H1 (cell line): ENCODE measurements around the gene DHX58. TPM values are rescaled to one million over a fixed set of nuclear protein-coding genes. Genes with fewer than 3 reads are reported as not detected.
A peak's percentile ranks its signal among the peaks of the same experiment; 100 is the strongest.

ENCODE experiments used
- CTCF ChIA-PET: fragments of 300-600 bp; sonication (Branson Sonifier 250); formaldehyde crosslinking; loops from one replicate; lab custom pipeline; 2021; ENCODE audit not compliant: partially characterized antibody; lab: Charles Lee
- POLR2A ChIA-PET: fragments of 300-600 bp; sonication (Branson Sonifier 250); formaldehyde crosslinking; loops from one replicate; lab custom pipeline; 2021; ENCODE audit warnings: inconsistent platforms; ENCODE audit not compliant: partially characterized antibody; lab: Charles Lee
- DNase-seq, 2 experiments: peaks; one replicate each; pipeline versions ENCODE4 v3.0.0 to v3.0.0-alpha.2; 2010 to 2022; ENCODE audit warnings: low spot score in 2 of 2, low read depth in 1 of 2, mixed read lengths in 1 of 2
- FAIRE-seq: peaks from 2 replicates; lab custom pipeline; 2011; peaks lifted over from hg19 to GRCh38; lab: Jason Lieb, UNC
- H2AFZ ChIP-seq: 2 replicates; pipeline ENCODE4 v1.8.1; 2012; ENCODE audit warnings: low read length, inconsistent platforms
- H2AK5ac ChIP-seq: 2 replicates; pipeline ENCODE4 v1.6.1; 2013; ENCODE audit warnings: low read depth, low read length
- H2BK120ac ChIP-seq: replicated peaks from 2 replicates; pipeline ENCODE3; 2013; ENCODE audit warnings: low read depth, low read length, inconsistent platforms
- H2BK12ac ChIP-seq: 2 replicates; pipeline ENCODE4 v1.6.1; 2013; ENCODE audit warnings: low read depth, low read length
- H2BK15ac ChIP-seq: 2 replicates; pipeline ENCODE4 v1.6.1; 2013; ENCODE audit warnings: low read length
- H2BK20ac ChIP-seq: 2 replicates; pipeline ENCODE4 v1.6.1; 2013; ENCODE audit warnings: low read length
- H2BK5ac ChIP-seq: 2 replicates; pipeline ENCODE4 v1.6.1; 2013; ENCODE audit warnings: low read depth, low read length
- H3K14ac ChIP-seq: 2 replicates; pipeline ENCODE4 v1.6.1; 2013; ENCODE audit warnings: inconsistent platforms; ENCODE audit not compliant: insufficient read length
- H3K18ac ChIP-seq: 2 replicates; pipeline ENCODE4 v1.6.1; 2013; ENCODE audit warnings: low read length; ENCODE audit errors: extremely low read depth
- H3K23ac ChIP-seq: 2 replicates; pipeline ENCODE4 v1.6.1; 2013; ENCODE audit warnings: inconsistent platforms; ENCODE audit not compliant: insufficient read length
- H3K23me2 ChIP-seq: 2 replicates; pipeline ENCODE4 v1.6.1; 2013; ENCODE audit warnings: low read depth, low read length
- H3K27ac ChIP-seq: 2 replicates; pipeline ENCODE4 v1.6.1; 2011; ENCODE audit warnings: low read depth, low read length, inconsistent platforms
- H3K27me3 ChIP-seq, 4 experiments: replicated peaks in 1 of 4; 1 replicate in 1 of 4; 2 replicates in 3 of 4; pipeline versions ENCODE4 v1.6.1 to v1.8.1; 2011 to 2013; ENCODE audit warnings: low read length in 3 of 4, mild to moderate bottlenecking in 3 of 4, inconsistent platforms in 2 of 4, mixed read lengths in 2 of 4, moderate library complexity in 1 of 4; ENCODE audit not compliant: control insufficient read depth in 3 of 4, insufficient read depth in 3 of 4; ENCODE audit errors: extremely low read depth in 1 of 4
- H3K36me3 ChIP-seq, 4 experiments: 2 replicates each; pipeline versions ENCODE4 v1.6.1 to v1.8.1; 2011 to 2013; ENCODE audit warnings: mild to moderate bottlenecking in 4 of 4, low read length in 3 of 4, moderate library complexity in 2 of 4, control low read depth in 1 of 4, inconsistent platforms in 1 of 4; ENCODE audit not compliant: insufficient read depth in 4 of 4, control insufficient read depth in 2 of 4
- H3K4ac ChIP-seq: replicated peaks from 2 replicates; pipeline ENCODE3; 2013; ENCODE audit warnings: low read length, low read depth, mixed read lengths, inconsistent platforms; ENCODE audit not compliant: insufficient read length
- H3K4me1 ChIP-seq, 4 experiments: replicated peaks in 1 of 4; 1 replicate in 1 of 4; 2 replicates in 3 of 4; pipeline versions ENCODE4 v1.6.1 to v1.8.1; 2011 to 2013; ENCODE audit warnings: low read length in 3 of 4, inconsistent platforms in 2 of 4, mixed read lengths in 1 of 4; ENCODE audit not compliant: insufficient read depth in 4 of 4, control insufficient read depth in 3 of 4
- H3K4me2 ChIP-seq, 2 experiments: 2 replicates each; pipeline versions ENCODE4 v1.6.1 to v1.8.1; 2011 to 2013; ENCODE audit warnings: low read depth in 2 of 2, low read length in 2 of 2, control low read depth in 1 of 2, inconsistent platforms in 1 of 2, mild to moderate bottlenecking in 1 of 2; ENCODE audit not compliant: insufficient read depth in 1 of 2
- H3K4me3 ChIP-seq, 4 experiments: fragments of 200-600, 300-600 bp in 1 of 4; sonication (generic), shearing (Covaris generic), sonication (Bioruptor Twin) in 1 of 4; 2 replicates each; pipeline versions ENCODE4 v1.5.1 to v1.8.1; 2011 to 2016; ENCODE audit warnings: low read length in 4 of 4, low read depth in 3 of 4, control low read depth in 2 of 4, inconsistent platforms in 2 of 4, mild to moderate bottlenecking in 2 of 4, mixed read lengths in 1 of 4, moderate library complexity in 1 of 4; ENCODE audit not compliant: insufficient read depth in 2 of 4; ENCODE audit errors: extremely low read depth in 1 of 4
- H3K56ac ChIP-seq: replicated peaks from 2 replicates; pipeline ENCODE3; 2013; ENCODE audit warnings: low read depth, mild to moderate bottlenecking, mixed read lengths, low read length, inconsistent platforms; ENCODE audit not compliant: insufficient read length
- H3K79me1 ChIP-seq: 2 replicates; pipeline ENCODE4 v1.6.1; 2013; ENCODE audit warnings: low read depth, low read length, control low read depth
- H3K79me2 ChIP-seq, 2 experiments: 2 replicates each; pipeline versions ENCODE4 v1.6.1 to v1.8.1; 2012 to 2013; ENCODE audit warnings: low read length in 2 of 2, mild to moderate bottlenecking in 2 of 2, inconsistent platforms in 1 of 2; ENCODE audit not compliant: insufficient read depth in 2 of 2, control insufficient read depth in 1 of 2
- H3K9ac ChIP-seq, 4 experiments: replicated peaks in 1 of 4; 1 replicate in 1 of 4; 2 replicates in 3 of 4; pipeline versions ENCODE4 v1.6.1 to v1.8.1; 2011 to 2013; ENCODE audit warnings: low read depth in 3 of 4, low read length in 3 of 4, control low read depth in 2 of 4, mild to moderate bottlenecking in 2 of 4, moderate library complexity in 2 of 4, inconsistent platforms in 1 of 4; ENCODE audit errors: extremely low read depth in 1 of 4
- H3K9me3 ChIP-seq, 2 experiments: 2 replicates each; pipeline versions ENCODE4 v1.6.1 to v1.8.1; 2012 to 2013; ENCODE audit warnings: mild to moderate bottlenecking in 2 of 2, moderate library complexity in 2 of 2, control low read depth in 1 of 2, inconsistent platforms in 1 of 2, low read depth in 1 of 2, low read length in 1 of 2, mixed read lengths in 1 of 2; ENCODE audit not compliant: insufficient read depth in 2 of 2
- H4K20me1 ChIP-seq, 2 experiments: replicated peaks in 1 of 2; 2 replicates each; pipeline versions ENCODE3 to v1.8.1; 2011 to 2013; ENCODE audit warnings: inconsistent platforms in 2 of 2, low read length in 2 of 2, mild to moderate bottlenecking in 1 of 2; ENCODE audit not compliant: insufficient read depth in 2 of 2, control insufficient read depth in 1 of 2
- H4K5ac ChIP-seq: 2 replicates; pipeline ENCODE4 v1.6.1; 2013; ENCODE audit warnings: low read length, low read depth, mixed read lengths, inconsistent platforms; ENCODE audit not compliant: insufficient read length
- H4K8ac ChIP-seq: 2 replicates; pipeline ENCODE4 v1.8.0; 2013; ENCODE audit warnings: mild to moderate bottlenecking, moderate library complexity, low read length, inconsistent platforms; ENCODE audit not compliant: insufficient read depth; ENCODE audit errors: extremely low read depth
- H4K91ac ChIP-seq: replicated peaks from 2 replicates; pipeline ENCODE3; 2013; ENCODE audit warnings: low read length, mixed read lengths, inconsistent platforms; ENCODE audit not compliant: insufficient read length
- CEBPB ChIP-seq: IDR thresholded peaks from 2 replicates; pipeline ENCODE4 v1.6.1; 2012; ENCODE audit warnings: low read depth, low read length
- TEAD4 ChIP-seq: IDR thresholded peaks from 2 replicates; pipeline ENCODE4 v1.6.1; 2012; ENCODE audit warnings: low read depth, low read length, inconsistent platforms, mixed read lengths
- WGBS, 2 experiments: shearing (Covaris generic) in 1 of 2; methylation state at CpG; one replicate each; pipeline versions ENCODE4 v1.1.6 to v1.1.7; 2013 to 2015; ENCODE audit warnings: low lambda C conversion rate in 2 of 2, mixed read lengths in 2 of 2, inconsistent platforms in 1 of 2, low coverage in 1 of 2, missing lambda C conversion rate in 1 of 2; ENCODE audit not compliant: insufficient replicate concordance in 2 of 2, insufficient coverage in 1 of 2, insufficient read length in 1 of 2; ENCODE audit errors: extremely low coverage in 1 of 2, missing lambda C conversion rate in 1 of 2; 5-methylcytosine and 5-hydroxymethylcytosine counted together
- polyA plus RNA-seq, 7 experiments: library from polyadenylated mRNA; depleted of rRNA in 3 of 7; stranded (reverse) in 5 of 7; unstranded in 2 of 7; fragments of >200 nt in 5 of 7; fragments of 200-250 nt in 2 of 7; gene quantifications; 1 replicate in 5 of 7; 2 replicates in 1 of 7; 4 replicates in 1 of 7; pipeline versions ENCODE4 v1.2.1 to v1.2.3, GENCODE V29; 2011 to 2013; ENCODE audit warnings: missing spikeins in 2 of 7, mixed read lengths in 2 of 7
- total RNA-seq: library from RNA; stranded (reverse); fragmentation: NEBNext Ultra II Directional; extraction: Animal tissue kit (Norgen Biotek cat#: 25700); gene quantifications from 2 replicates; pipeline ENCODE4 v1.2.1, GENCODE V29; 2021

DHX58 gene
- total and polyA plus RNA-seq, 2 of the 8 experiments (the other 6 are each of a cell fraction or from before 2014, with no cell fraction given): 5.6 to 9.9 TPM

GRCh38 chr17:42135151-42135550 lies 22.6 kb upstream of the DHX58 start:
- H3K79me2 ChIP-seq: peaks cover 0 to 55% of the 10 kb centered on the region in 2 experiments; a peak in 2 of 4 replicates
- POLR2A ChIA-PET: no interaction called here

More at GRCh38 chr17:42135151-42135550, 22.6 kb upstream of the DHX58 start:
- no peak overlapping the region for H3K14ac ChIP-seq
- H3K18ac ChIP-seq: no peak overlapping the region
- no peak overlapping the region for H3K27ac ChIP-seq
- H3K4me1 ChIP-seq: peaks cover 0 to 6% (median 1%) of the 10 kb centered on the region in 4 experiments; a peak in 3 of 7 replicates
- H2BK20ac ChIP-seq: no peak overlapping the region
- H3K27me3 ChIP-seq: no peaks in the 10 kb centered on the region
- peaks cover 0 to 7% (median 1%) of the 10 kb centered on the region in 4 experiments; a peak in 3 of 8 replicates for H3K36me3 ChIP-seq
- no peak overlapping the region for H2AFZ ChIP-seq
- no peak overlapping the region for H2BK12ac ChIP-seq
- peaks cover 5 to 15% of the 10 kb centered on the region in 2 experiments for H4K20me1 ChIP-seq
- no peak overlapping the region for H4K8ac ChIP-seq
- H2AK5ac ChIP-seq: no peak overlapping the region
- H3K4me2 ChIP-seq: no peak overlapping the region; a peak in 1 of 4 replicates
- peaks cover 19% of the 10 kb centered on the region for H3K79me1 ChIP-seq
- FAIRE-seq: no peak
- no peak for TF ChIP-seq TEAD4
- TF ChIP-seq CEBPB: 0 out of 2 replicates have a peak, but pooled peaks have one; percentile 11
- peaks cover 3% of the 10 kb centered on the region; the same call in 1 of the 2 replicates for H3K23me2 ChIP-seq
- DNase-seq: no peak
- no peak overlapping the region for H4K91ac ChIP-seq
- no peak overlapping the region for H3K4ac ChIP-seq
- no peak overlapping the region for H3K56ac ChIP-seq
- no peak overlapping the region for H4K5ac ChIP-seq
- CTCF ChIA-PET: interaction anchor here (0.6 to 11.7 kb wide), 14 partner anchors 10 to 382 kb away, joined by 3 to 97 read pairs (median 4); partner anchors contain the start of genes HSPB9, KAT2A and NKIRAS2
- no peak overlapping the region for H3K23ac ChIP-seq
- no peak overlapping the region for H3K9ac ChIP-seq
- H3K9me3 ChIP-seq: no peaks in the 10 kb centered on the region
- WGBS, 2 experiments: 94% methylated on average over 6 of the region's 6 CpGs; no CpG with 5 or more reads in 1 of the 2 experiments
- no peak overlapping the region for H2BK120ac ChIP-seq
- H2BK15ac ChIP-seq: no peak overlapping the region
- no peak overlapping the region for H2BK5ac ChIP-seq
- H3K4me3 ChIP-seq: no peak overlapping the region
